Femur (tissue), 1 donor: ENCODE data around the gene GRB10.

Experiments used
- DNase-seq: peaks from one replicate; pipeline ENCODE4 v3.0.0-alpha.2; 2017

GRB10 gene

DNA sequence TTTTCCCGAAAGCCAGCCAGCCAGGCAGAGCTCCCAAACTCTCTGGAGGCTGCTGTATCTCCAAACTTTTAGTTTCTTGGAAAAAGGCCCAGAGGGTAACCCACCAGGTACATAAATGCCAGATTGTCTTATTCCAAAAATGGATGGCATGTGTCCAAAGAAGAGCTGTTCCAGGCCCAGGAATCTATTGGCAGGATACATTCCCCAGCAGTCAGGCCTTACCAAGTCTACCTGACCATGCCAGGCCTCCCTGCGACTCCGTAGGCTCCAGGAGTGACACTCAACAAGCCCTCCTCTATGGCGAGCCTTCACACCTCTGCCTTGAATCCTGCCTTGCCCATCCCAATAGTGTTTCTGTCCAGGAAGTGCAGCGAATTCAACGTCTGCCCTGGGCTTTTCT lies 95.6 kb downstream of the GRB10 start:
- DNase-seq: no peak

DNA sequence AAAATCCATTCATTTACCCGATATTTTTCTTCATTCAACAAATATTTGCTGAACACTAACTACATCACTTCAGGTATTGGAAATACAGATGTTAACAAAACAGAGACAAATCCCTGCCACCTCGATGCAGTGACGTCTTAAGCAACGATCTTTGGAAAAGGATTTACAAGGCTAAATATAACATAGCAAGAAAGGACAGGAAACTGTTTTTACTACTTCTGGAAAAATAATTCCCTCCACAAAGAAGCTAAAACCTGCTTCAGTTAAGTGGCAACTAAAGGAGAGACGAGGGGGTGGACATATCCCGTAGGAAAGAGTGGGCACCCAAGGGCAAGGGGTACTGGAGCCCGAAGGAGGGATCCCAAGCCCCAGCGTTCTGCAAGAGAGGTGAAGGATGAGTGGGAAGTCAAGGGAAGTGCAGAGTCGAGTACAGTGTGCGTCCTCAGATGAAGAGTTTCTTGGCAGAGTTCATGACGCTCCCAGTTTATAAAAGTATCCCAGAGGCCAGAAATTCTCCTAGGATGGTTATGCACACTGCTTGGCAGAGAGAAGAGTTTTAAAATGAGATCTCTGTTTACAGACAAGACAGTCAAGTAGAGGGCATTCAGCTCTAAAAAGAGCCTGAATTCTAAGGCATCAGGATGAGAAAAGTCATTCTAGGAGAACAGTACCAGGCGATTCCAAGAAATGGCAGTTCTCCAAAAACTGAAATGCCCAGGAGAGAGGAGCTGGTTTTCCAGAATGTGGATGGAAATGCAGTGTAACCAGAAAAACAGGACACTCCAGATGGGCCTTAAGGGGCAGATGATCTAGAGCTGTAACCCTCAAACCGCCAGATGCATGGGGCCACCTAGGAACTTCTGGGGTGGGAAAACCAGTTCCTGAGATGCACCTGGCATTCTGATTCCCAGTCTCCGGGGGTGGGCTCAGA lies 97.3 kb downstream of the GRB10 start:
- DNase-seq: peak; percentile 53

DNA sequence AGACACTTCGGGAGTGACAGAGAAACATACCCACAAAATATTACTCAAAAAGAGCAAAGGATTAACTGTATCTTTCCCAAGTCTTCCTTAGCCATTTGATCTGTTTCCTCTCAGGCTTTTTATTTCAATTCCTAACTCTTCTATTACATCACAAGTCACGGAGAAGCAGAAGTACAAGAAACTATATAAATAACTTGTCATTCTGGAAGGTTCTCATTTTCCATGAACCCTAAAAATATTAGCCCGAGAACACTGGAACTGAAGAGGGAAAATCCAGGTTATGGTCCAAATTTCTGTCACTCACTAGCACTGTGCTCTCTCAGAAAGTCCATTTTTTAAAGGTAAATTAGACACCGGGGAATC lies 98.0 kb downstream of the GRB10 start:
- DNase-seq: no peak

DNA sequence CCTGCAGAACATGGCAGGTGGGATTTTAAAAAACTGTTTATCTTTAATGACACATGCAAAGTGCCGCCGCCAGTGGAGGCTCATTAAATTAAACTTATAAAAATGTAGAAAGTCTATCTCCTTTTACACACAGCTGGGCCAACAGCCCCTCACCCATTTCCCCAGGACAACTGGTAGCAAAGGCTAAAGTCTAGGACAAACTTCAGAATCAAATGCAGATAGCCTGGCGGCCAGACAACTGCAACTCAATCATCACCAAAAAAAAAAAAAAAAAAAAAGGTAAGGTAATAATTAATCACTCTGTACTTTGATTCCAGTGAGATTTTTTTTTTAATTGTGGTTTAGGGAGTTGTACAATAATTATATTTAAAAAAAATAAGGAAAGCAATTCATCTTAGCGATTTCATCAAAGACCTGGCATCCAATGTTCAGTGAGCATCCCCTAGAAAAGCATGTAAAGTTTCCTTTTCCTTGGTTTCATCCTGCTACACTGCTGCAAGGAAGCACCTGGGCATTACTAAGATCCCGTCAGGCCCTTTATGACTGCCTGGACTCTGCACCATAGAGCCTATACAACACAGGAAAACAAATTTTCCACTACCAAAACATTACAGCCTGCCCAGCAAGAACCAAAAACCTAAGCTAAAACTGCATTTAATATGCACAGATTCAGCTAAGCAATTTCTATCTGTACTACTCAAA lies 98.5 kb downstream of the GRB10 start:
- DNase-seq: no peak

DNA sequence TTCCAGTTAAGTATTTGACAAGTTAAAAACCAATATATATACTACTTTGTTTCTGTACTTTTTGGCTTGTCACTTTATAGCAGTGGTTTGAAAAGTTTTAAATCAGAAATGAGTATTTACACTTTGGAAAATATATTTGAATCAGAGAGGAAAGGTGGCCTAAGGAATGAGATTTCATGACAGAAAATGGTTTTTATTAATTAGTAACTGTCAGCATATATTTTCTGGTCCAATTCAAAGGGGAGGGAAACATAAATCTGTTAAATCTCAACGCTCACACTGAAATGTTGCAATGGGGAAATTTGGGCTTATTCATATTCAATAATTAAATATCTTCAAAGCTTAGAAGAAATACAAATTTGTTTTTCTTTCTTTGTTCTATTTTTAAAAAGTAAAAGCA lies 100.1 kb downstream of the GRB10 start:
- DNase-seq: no peak

GRCh38 chr7:50682079-50682478 lies 100.6 kb downstream of the GRB10 start:
- no peak for DNase-seq

- no peak for DNase-seq
Observed at GRCh38 chr7:50681432-50682045, 101.2 kb downstream of the GRB10 start.

GRCh38 chr7:50679218-50680007 lies 103.3 kb downstream of the GRB10 start:
- DNase-seq: no peak

DNA sequence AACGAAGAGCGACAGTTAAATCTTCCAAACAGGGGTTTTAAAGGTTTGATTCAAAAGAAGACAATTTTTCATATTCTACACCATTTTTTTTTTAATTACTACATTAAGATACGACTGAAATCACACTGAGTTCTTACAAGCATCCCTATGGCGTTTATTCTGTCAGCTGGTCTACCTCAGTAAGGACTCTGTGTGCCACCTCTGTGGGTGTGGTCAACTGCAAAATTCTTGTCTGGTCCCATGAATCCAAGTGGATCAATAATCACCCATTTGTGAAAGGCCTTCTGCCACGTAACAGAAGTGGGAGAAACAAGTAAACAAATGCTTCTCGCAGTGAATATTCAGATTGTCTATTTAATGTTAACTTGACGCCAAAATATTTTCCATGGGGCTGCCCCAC lies 104.1 kb downstream of the GRB10 start:
- DNase-seq: no peak

GRCh38 chr7:50677638-50677996 lies 105.1 kb downstream of the GRB10 start:
- no peak for DNase-seq

GRCh38 chr7:50676740-50677637 lies 105.7 kb downstream of the GRB10 start:
- no peak for DNase-seq

- no peak for DNase-seq
Observed at GRCh38 chr7:50676079-50676478, 106.6 kb downstream of the GRB10 start.

- DNase-seq: no peak
Observed at GRCh38 chr7:50674896-50675835, 107.5 kb downstream of the GRB10 start.

- no peak for DNase-seq
Observed at GRCh38 chr7:50674299-50674698, 108.4 kb downstream of the GRB10 start.

DNA sequence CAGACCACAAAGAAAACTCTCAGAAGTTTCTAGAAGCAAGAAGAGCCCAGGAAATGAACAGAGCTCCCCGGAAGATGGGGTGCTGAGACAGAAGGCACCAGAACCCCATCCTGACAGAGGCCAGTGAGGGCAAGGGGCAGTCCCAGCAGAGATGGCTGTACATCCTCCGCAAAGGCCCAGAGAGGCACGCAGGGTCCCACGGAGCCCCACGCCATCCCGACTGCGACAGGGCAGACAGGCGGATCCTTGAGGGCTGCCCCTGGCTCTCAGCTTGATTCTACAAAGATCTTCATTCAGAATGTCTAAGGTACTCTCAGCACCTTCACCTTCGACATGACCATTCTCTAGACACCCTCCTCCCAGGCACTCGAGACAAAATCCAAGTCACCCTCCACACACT lies 109.6 kb downstream of the GRB10 start:
- no peak for DNase-seq

- no peak for DNase-seq
Observed at GRCh38 chr7:50672045-50672444, 110.7 kb downstream of the GRB10 start.

- no peak for DNase-seq
Observed at GRCh38 chr7:50671386-50671785, 111.3 kb downstream of the GRB10 start.

- DNase-seq: no peak
Observed at GRCh38 chr7:50669890-50670289, 112.8 kb downstream of the GRB10 start.

- DNase-seq: no peak
Observed at GRCh38 chr7:50667789-50668226, 114.9 kb downstream of the GRB10 start.

GRCh38 chr7:50667338-50667737 lies 115.4 kb downstream of the GRB10 start:
- no peak for DNase-seq

GRCh38 chr7:50666124-50666496 lies 116.6 kb downstream of the GRB10 start:
- no peak for DNase-seq
